Activated T-cell treated with anti-CD3 and anti-CD28 coated beads, Interleukin-2, amount 50 U/mL, for 4 hours (primary cell): ENCODE data around the gene BRD8. TPM values are rescaled to one million over a fixed set of nuclear protein-coding genes. Genes with fewer than 3 reads are reported as not detected.

ENCODE experiments used
- ATAC-seq, 2 donors: fragments of 200-7000 bp; cut with Tn5 transposase; one replicate each; pipeline ENCODE4 v1.10.0; 2021
- DNase-seq: peaks from one replicate; pipeline ENCODE4 v3.0.0-alpha.2; 2020
- H3K27me3 Mint-ChIP-seq: one replicate; pipeline ENCODE4 v1.8.0; 2021; ENCODE audit warnings: low read depth, mixed read lengths
- H3K36me3 Mint-ChIP-seq: one replicate; pipeline ENCODE4 v1.8.0; 2022; ENCODE audit warnings: mixed read lengths; ENCODE audit not compliant: insufficient read depth
- H3K4me1 Mint-ChIP-seq: one replicate; pipeline ENCODE4 v1.8.0; 2021; ENCODE audit warnings: low read depth, mixed read lengths
- H3K4me3 Mint-ChIP-seq: one replicate; pipeline ENCODE4 v1.8.0; 2021; ENCODE audit warnings: mild to moderate bottlenecking, moderate library complexity, mixed read lengths
- H3K9me3 Mint-ChIP-seq: one replicate; pipeline ENCODE4 v1.8.0; 2021; ENCODE audit warnings: mixed read lengths
- total RNA-seq, 3 donors: library from RNA; stranded (reverse); gene quantifications; one replicate each; pipeline ENCODE4 v1.2.1, GENCODE V29; 2021

BRD8 gene
- total RNA-seq, 3 donors from 2014 or later, result 30.4 to 44.2 (median 39.3) TPM

GRCh38 chr5:138140268-138140667, 38.2 kb downstream of the BRD8 start:
- ATAC-seq (no peak), DNase-seq (no peak)
- H3K4me3 Mint-ChIP-seq, result no peak overlapping the region
- H3K36me3 Mint-ChIP-seq, result no peaks in the 10 kb centered on the region
- no peaks in the 10 kb centered on the region for H3K4me1 Mint-ChIP-seq
- peaks cover 14% of the 10 kb centered on the region for H3K27me3 Mint-ChIP-seq
- no peaks in the 10 kb centered on the region for H3K9me3 Mint-ChIP-seq

- DNase-seq, result no peak
- no peaks in the 10 kb centered on the region for H3K36me3 Mint-ChIP-seq
- H3K27me3 Mint-ChIP-seq, result peaks cover 14% of the 10 kb centered on the region
- H3K9me3 Mint-ChIP-seq, result no peaks in the 10 kb centered on the region
- H3K4me1 Mint-ChIP-seq, result no peaks in the 10 kb centered on the region
- H3K4me3 Mint-ChIP-seq, result no peak overlapping the region
- ATAC-seq, result no peak
Measured at GRCh38 chr5:138139781-138140090, 38.7 kb downstream of the BRD8 start.

- no peak within 1 kb of the TSS for H3K4me3 Mint-ChIP-seq
- ATAC-seq (no peak), DNase-seq (no peak)
- peaks cover 14% of the 10 kb centered on the region for H3K27me3 Mint-ChIP-seq
- H3K4me1 Mint-ChIP-seq, result no peaks in the 10 kb centered on the region
- no peaks in the 10 kb centered on the region for H3K36me3 Mint-ChIP-seq
- no peaks in the 10 kb centered on the region for H3K9me3 Mint-ChIP-seq
Measured at GRCh38 chr5:138138949-138139780, 39.3 kb downstream of the BRD8 start, which contains the start of gene NME5. NME5 (minus strand) TSS chr5:138139428; CDS start chr5:138138780, 648 bp downstream.

GRCh38 chr5:138132543-138132942, 45.9 kb downstream of the BRD8 start:
- H3K4me3 Mint-ChIP-seq, result peak overlapping the region; percentile 74
- ATAC-seq, result no peak
- peaks cover 1% of the 10 kb centered on the region for H3K4me1 Mint-ChIP-seq
- no peak for DNase-seq
- no peaks in the 10 kb centered on the region for H3K36me3 Mint-ChIP-seq
- H3K27me3 Mint-ChIP-seq, result peaks cover 14% of the 10 kb centered on the region
- H3K9me3 Mint-ChIP-seq, result no peaks in the 10 kb centered on the region

- ATAC-seq, result no peak
Measured at GRCh38 chr5:138129347-138129746, 49.1 kb downstream of the BRD8 start.

GRCh38 chr5:138128334-138128733, 50.1 kb downstream of the BRD8 start:
- no peaks in the 10 kb centered on the region for H3K9me3 Mint-ChIP-seq
- no peaks in the 10 kb centered on the region for H3K36me3 Mint-ChIP-seq
- H3K4me1 Mint-ChIP-seq, result peaks cover under 1% of the 10 kb centered on the region
- H3K4me3 Mint-ChIP-seq, result no peak overlapping the region
- ATAC-seq, result no peak
- DNase-seq, result no peak
- peaks cover 9% of the 10 kb centered on the region for H3K27me3 Mint-ChIP-seq

More at GRCh38 chr5:138129347-138129746, 49.1 kb downstream of the BRD8 start:
- H3K4me3 Mint-ChIP-seq, result no peak overlapping the region
- no peaks in the 10 kb centered on the region for H3K36me3 Mint-ChIP-seq
- H3K9me3 Mint-ChIP-seq, result no peaks in the 10 kb centered on the region
- DNase-seq, result no peak
- peaks cover 9% of the 10 kb centered on the region for H3K27me3 Mint-ChIP-seq
- peaks cover 1% of the 10 kb centered on the region for H3K4me1 Mint-ChIP-seq

GRCh38 chr5:138115254-138115653, 63.2 kb downstream of the BRD8 start:
- H3K9me3 Mint-ChIP-seq, result no peaks in the 10 kb centered on the region
- H3K36me3 Mint-ChIP-seq, result no peaks in the 10 kb centered on the region
- H3K27me3 Mint-ChIP-seq, result no peaks in the 10 kb centered on the region
- no peak overlapping the region for H3K4me3 Mint-ChIP-seq
- DNase-seq (no peak), ATAC-seq (no peak)
- no peaks in the 10 kb centered on the region for H3K4me1 Mint-ChIP-seq

- no peak overlapping the region for H3K4me3 Mint-ChIP-seq
- peaks cover 1% of the 10 kb centered on the region for H3K27me3 Mint-ChIP-seq
- no peak for ATAC-seq
- H3K9me3 Mint-ChIP-seq, result no peaks in the 10 kb centered on the region
- H3K36me3 Mint-ChIP-seq, result no peaks in the 10 kb centered on the region
- no peaks in the 10 kb centered on the region for H3K4me1 Mint-ChIP-seq
- DNase-seq, result no peak
Measured at GRCh38 chr5:138111937-138112336, 66.5 kb downstream of the BRD8 start.

- no peak for ATAC-seq
- DNase-seq, result no peak
- H3K4me1 Mint-ChIP-seq, result no peaks in the 10 kb centered on the region
- H3K36me3 Mint-ChIP-seq, result no peaks in the 10 kb centered on the region
- H3K9me3 Mint-ChIP-seq, result no peaks in the 10 kb centered on the region
- H3K27me3 Mint-ChIP-seq, result peaks cover 1% of the 10 kb centered on the region
- no peak overlapping the region for H3K4me3 Mint-ChIP-seq
Measured at GRCh38 chr5:138111181-138111580, 67.2 kb downstream of the BRD8 start.

- H3K4me1 Mint-ChIP-seq, result no peaks in the 10 kb centered on the region
- peaks cover 1% of the 10 kb centered on the region for H3K27me3 Mint-ChIP-seq
- no peaks in the 10 kb centered on the region for H3K9me3 Mint-ChIP-seq
- no peaks in the 10 kb centered on the region for H3K36me3 Mint-ChIP-seq
- DNase-seq (no peak), ATAC-seq (no peak)
- H3K4me3 Mint-ChIP-seq, result no peak overlapping the region
Measured at GRCh38 chr5:138110266-138110963, 68.0 kb downstream of the BRD8 start.

- ATAC-seq (no peak), DNase-seq (no peak)
- Mint-ChIP-seq H3K4me3 (no peak overlapping the region), H3K27me3 (peaks cover 1% of the 10 kb centered on the region), H3K9me3 (no peaks in the 10 kb centered on the region), H3K4me1 (no peaks in the 10 kb centered on the region), H3K36me3 (no peaks in the 10 kb centered on the region)
Measured at GRCh38 chr5:138109463-138110265, 68.8 kb downstream of the BRD8 start.

GRCh38 chr5:138107213-138107612, 71.2 kb downstream of the BRD8 start:
- H3K9me3 Mint-ChIP-seq, result no peaks in the 10 kb centered on the region
- no peak for ATAC-seq
- no peaks in the 10 kb centered on the region for H3K4me1 Mint-ChIP-seq
- H3K36me3 Mint-ChIP-seq, result no peaks in the 10 kb centered on the region
- no peak for DNase-seq
- H3K4me3 Mint-ChIP-seq, result no peak overlapping the region
- H3K27me3 Mint-ChIP-seq, result peaks cover 1% of the 10 kb centered on the region

GRCh38 chr5:138105709-138106108, 72.7 kb downstream of the BRD8 start:
- Mint-ChIP-seq H3K27me3 (peaks cover 8% of the 10 kb centered on the region), H3K36me3 (no peaks in the 10 kb centered on the region), H3K4me3 (no peak overlapping the region), H3K9me3 (no peaks in the 10 kb centered on the region), H3K4me1 (no peaks in the 10 kb centered on the region)
- no peak for ATAC-seq
- no peak for DNase-seq

- DNase-seq, result no peak
- no peaks in the 10 kb centered on the region for H3K4me1 Mint-ChIP-seq
- H3K4me3 Mint-ChIP-seq, result no peak overlapping the region
- H3K9me3 Mint-ChIP-seq, result no peaks in the 10 kb centered on the region
- no peaks in the 10 kb centered on the region for H3K36me3 Mint-ChIP-seq
- H3K27me3 Mint-ChIP-seq, result peaks cover 13% of the 10 kb centered on the region
- no peak for ATAC-seq
Measured at GRCh38 chr5:138103319-138103637, 75.2 kb downstream of the BRD8 start.
